ENCODE measurements around the gene ITGAE. TPM values are rescaled to one million over a fixed set of nuclear protein-coding genes. Genes with fewer than 3 reads are reported as not detected.

ITGAE gene
- total RNA-seq, 1 experiment from 2014 or later, result 51.3 TPM

GRCh38 chr17:3768341-3768740, 32.6 kb downstream of the ITGAE start:
- Histone ChIP-seq H4K20me1 (ENCODE audit: insufficient read depth, low read depth, low read length) (no peaks in the 10 kb centered on the region), H3K9me3 (ENCODE audit: low read length) (no peaks in the 10 kb centered on the region), H3K27me3 (ENCODE audit: low read length) (no peaks in the 10 kb centered on the region), H3K9me2 (replicated peaks; ENCODE audit: insufficient read depth, low read length) (no peaks in the 10 kb centered on the region), H3K79me2 (ENCODE audit: low read length) (no peaks in the 10 kb centered on the region), H3K9ac (ENCODE audit: low read length) (no peak overlapping the region), H3K27ac (ENCODE audit: low read length) (no peak overlapping the region), H3K36me3 (ENCODE audit: insufficient read depth, low read length) (no peaks in the 10 kb centered on the region), H3K4me3 (ENCODE audit: low read length) (no peak overlapping the region), H3K4me1 (ENCODE audit: low read length) (no peaks in the 10 kb centered on the region), H3K4me2 (ENCODE audit: low read depth, low read length, poor library complexity, severe bottlenecking) (no peak overlapping the region), H2AFZ (ENCODE audit: low read length) (no peak overlapping the region)
- no peak for DNase-seq

GRCh38 chr17:3766779-3767178, 34.2 kb downstream of the ITGAE start:
- Histone ChIP-seq H3K9me2 (replicated peaks; ENCODE audit: insufficient read depth, low read length) (no peaks in the 10 kb centered on the region), H3K27ac (ENCODE audit: low read length) (no peak overlapping the region), H3K4me3 (ENCODE audit: low read length) (no peak overlapping the region), H3K27me3 (ENCODE audit: low read length) (no peaks in the 10 kb centered on the region), H2AFZ (ENCODE audit: low read length) (no peak overlapping the region), H3K4me1 (ENCODE audit: low read length) (no peaks in the 10 kb centered on the region), H3K36me3 (ENCODE audit: insufficient read depth, low read length) (no peaks in the 10 kb centered on the region), H3K79me2 (ENCODE audit: low read length) (no peaks in the 10 kb centered on the region), H3K9me3 (ENCODE audit: low read length) (no peaks in the 10 kb centered on the region), H3K4me2 (ENCODE audit: low read depth, low read length, poor library complexity, severe bottlenecking) (no peak overlapping the region), H4K20me1 (ENCODE audit: insufficient read depth, low read depth, low read length) (no peaks in the 10 kb centered on the region), H3K9ac (ENCODE audit: low read length) (no peak overlapping the region)
- DNase-seq, result no peak

- Histone ChIP-seq H3K79me2 (ENCODE audit: low read length) (no peaks in the 10 kb centered on the region), H3K4me3 (ENCODE audit: low read length) (no peak overlapping the region), H3K9me2 (replicated peaks; ENCODE audit: insufficient read depth, low read length) (no peaks in the 10 kb centered on the region), H3K27me3 (ENCODE audit: low read length) (no peaks in the 10 kb centered on the region), H3K27ac (ENCODE audit: low read length) (no peak overlapping the region), H3K9me3 (ENCODE audit: low read length) (no peaks in the 10 kb centered on the region), H3K4me1 (ENCODE audit: low read length) (no peaks in the 10 kb centered on the region), H3K9ac (ENCODE audit: low read length) (no peak overlapping the region), H2AFZ (ENCODE audit: low read length) (no peak overlapping the region), H4K20me1 (ENCODE audit: insufficient read depth, low read depth, low read length) (no peaks in the 10 kb centered on the region), H3K36me3 (ENCODE audit: insufficient read depth, low read length) (no peaks in the 10 kb centered on the region), H3K4me2 (ENCODE audit: low read depth, low read length, poor library complexity, severe bottlenecking) (no peak overlapping the region)
- no peak for DNase-seq
Measured at GRCh38 chr17:3765981-3766380, 35.0 kb downstream of the ITGAE start.

GRCh38 chr17:3763777-3764170, 37.2 kb downstream of the ITGAE start:
- no peak overlapping the region for H2AFZ ChIP-seq (ENCODE audit: low read length)
- no peaks in the 10 kb centered on the region for H3K27me3 ChIP-seq (ENCODE audit: low read length)
- no peak overlapping the region for H3K4me2 ChIP-seq (ENCODE audit: low read depth, low read length, poor library complexity, severe bottlenecking)
- no peaks in the 10 kb centered on the region for H3K9me2 ChIP-seq (replicated peaks; ENCODE audit: insufficient read depth, low read length)
- no peak overlapping the region for H3K9ac ChIP-seq (ENCODE audit: low read length)
- H3K36me3 ChIP-seq (ENCODE audit: insufficient read depth, low read length), result no peaks in the 10 kb centered on the region
- no peak overlapping the region for H3K27ac ChIP-seq (ENCODE audit: low read length)
- H3K79me2 ChIP-seq (ENCODE audit: low read length), result no peaks in the 10 kb centered on the region
- DNase-seq, result no peak
- no peaks in the 10 kb centered on the region for H4K20me1 ChIP-seq (ENCODE audit: insufficient read depth, low read depth, low read length)
- H3K9me3 ChIP-seq (ENCODE audit: low read length), result no peaks in the 10 kb centered on the region; the same call in 1 of the 2 replicates
- no peak overlapping the region for H3K4me3 ChIP-seq (ENCODE audit: low read length)
- H3K4me1 ChIP-seq (ENCODE audit: low read length), result no peaks in the 10 kb centered on the region

GRCh38 chr17:3762922-3763776, 37.8 kb downstream of the ITGAE start:
- no peaks in the 10 kb centered on the region for H3K36me3 ChIP-seq (ENCODE audit: insufficient read depth, low read length)
- H3K27ac ChIP-seq (ENCODE audit: low read length), result no peak overlapping the region
- H3K4me3 ChIP-seq (ENCODE audit: low read length), result no peak overlapping the region
- no peaks in the 10 kb centered on the region for H4K20me1 ChIP-seq (ENCODE audit: insufficient read depth, low read depth, low read length)
- no peak overlapping the region for H2AFZ ChIP-seq (ENCODE audit: low read length)
- no peaks in the 10 kb centered on the region; the same call in 1 of the 2 replicates for H3K9me3 ChIP-seq (ENCODE audit: low read length)
- no peak overlapping the region for H3K4me2 ChIP-seq (ENCODE audit: low read depth, low read length, poor library complexity, severe bottlenecking)
- no peaks in the 10 kb centered on the region for H3K27me3 ChIP-seq (ENCODE audit: low read length)
- DNase-seq, result no peak
- no peaks in the 10 kb centered on the region for H3K9me2 ChIP-seq (replicated peaks; ENCODE audit: insufficient read depth, low read length)
- no peaks in the 10 kb centered on the region for H3K4me1 ChIP-seq (ENCODE audit: low read length)
- no peak overlapping the region for H3K9ac ChIP-seq (ENCODE audit: low read length)
- no peaks in the 10 kb centered on the region for H3K79me2 ChIP-seq (ENCODE audit: low read length)

GRCh38 chr17:3761918-3762380, 39.0 kb downstream of the ITGAE start:
- no peaks in the 10 kb centered on the region; the same call in 1 of the 2 replicates for H3K9me3 ChIP-seq (ENCODE audit: low read length)
- H3K36me3 ChIP-seq (ENCODE audit: insufficient read depth, low read length), result no peaks in the 10 kb centered on the region
- no peak overlapping the region for H3K4me2 ChIP-seq (ENCODE audit: low read depth, low read length, poor library complexity, severe bottlenecking)
- no peak overlapping the region for H3K27ac ChIP-seq (ENCODE audit: low read length)
- H3K9ac ChIP-seq (ENCODE audit: low read length), result no peak overlapping the region
- H2AFZ ChIP-seq (ENCODE audit: low read length), result no peak overlapping the region
- no peaks in the 10 kb centered on the region for H3K79me2 ChIP-seq (ENCODE audit: low read length)
- no peak overlapping the region for H3K4me3 ChIP-seq (ENCODE audit: low read length)
- H3K4me1 ChIP-seq (ENCODE audit: low read length), result no peaks in the 10 kb centered on the region
- H3K27me3 ChIP-seq (ENCODE audit: low read length), result no peaks in the 10 kb centered on the region
- H3K9me2 ChIP-seq (replicated peaks; ENCODE audit: insufficient read depth, low read length), result no peaks in the 10 kb centered on the region
- no peaks in the 10 kb centered on the region for H4K20me1 ChIP-seq (ENCODE audit: insufficient read depth, low read depth, low read length)
- no peak for DNase-seq

GRCh38 chr17:3761036-3761917, 39.7 kb downstream of the ITGAE start:
- Histone ChIP-seq H3K27ac (ENCODE audit: low read length) (no peak overlapping the region), H3K9ac (ENCODE audit: low read length) (no peak overlapping the region), H2AFZ (ENCODE audit: low read length) (no peak overlapping the region), H3K4me2 (ENCODE audit: low read depth, low read length, poor library complexity, severe bottlenecking) (no peak overlapping the region), H3K9me2 (replicated peaks; ENCODE audit: insufficient read depth, low read length) (no peaks in the 10 kb centered on the region), H3K36me3 (ENCODE audit: insufficient read depth, low read length) (no peaks in the 10 kb centered on the region), H3K9me3 (ENCODE audit: low read length) (no peaks in the 10 kb centered on the region; the same call in 1 of the 2 replicates), H3K4me1 (ENCODE audit: low read length) (no peaks in the 10 kb centered on the region), H3K79me2 (ENCODE audit: low read length) (no peaks in the 10 kb centered on the region), H3K4me3 (ENCODE audit: low read length) (no peak overlapping the region), H3K27me3 (ENCODE audit: low read length) (no peaks in the 10 kb centered on the region), H4K20me1 (ENCODE audit: insufficient read depth, low read depth, low read length) (no peaks in the 10 kb centered on the region)
- no peak for DNase-seq

- H4K20me1 ChIP-seq (ENCODE audit: insufficient read depth, low read depth, low read length), result no peaks in the 10 kb centered on the region
- H3K9ac ChIP-seq (ENCODE audit: low read length), result no peak overlapping the region
- H3K9me3 ChIP-seq (ENCODE audit: low read length), result no peaks in the 10 kb centered on the region; the same call in 1 of the 2 replicates
- no peak overlapping the region for H3K4me2 ChIP-seq (ENCODE audit: low read depth, low read length, poor library complexity, severe bottlenecking)
- H3K4me3 ChIP-seq (ENCODE audit: low read length), result no peak overlapping the region
- DNase-seq, result no peak
- H3K4me1 ChIP-seq (ENCODE audit: low read length), result no peaks in the 10 kb centered on the region
- no peaks in the 10 kb centered on the region for H3K36me3 ChIP-seq (ENCODE audit: insufficient read depth, low read length)
- no peaks in the 10 kb centered on the region for H3K79me2 ChIP-seq (ENCODE audit: low read length)
- H2AFZ ChIP-seq (ENCODE audit: low read length), result no peak overlapping the region
- H3K9me2 ChIP-seq (replicated peaks; ENCODE audit: insufficient read depth, low read length), result no peaks in the 10 kb centered on the region
- H3K27me3 ChIP-seq (ENCODE audit: low read length), result no peaks in the 10 kb centered on the region
- no peak overlapping the region for H3K27ac ChIP-seq (ENCODE audit: low read length)
Measured at GRCh38 chr17:3759597-3760216, 41.3 kb downstream of the ITGAE start.
